H1 (cell line): Measurements from ENCODE around the gene DHH. TPM values are rescaled to one million over a fixed set of nuclear protein-coding genes. Genes with fewer than 3 reads are reported as not detected.
A peak's percentile ranks its signal among the peaks of the same experiment; 100 is the strongest.

Source experiments
- CHD2 ChIP-seq: IDR thresholded peaks from 2 replicates; pipeline ENCODE4 v1.6.1; 2012; ENCODE audit warnings: low read length, improper control_type of control experiment
- CTBP2 ChIP-seq: IDR thresholded peaks from 2 replicates; pipeline ENCODE4 v1.7.0; 2011; ENCODE audit warnings: borderline replicate concordance, mild to moderate bottlenecking, moderate library complexity, mixed read lengths, low read length; ENCODE audit not compliant: insufficient read depth, insufficient read length
- EGR1 ChIP-seq: IDR thresholded peaks from 2 replicates; pipeline ENCODE4 v1.6.1; 2011; ENCODE audit warnings: low read depth, low read length, borderline replicate concordance
- EP300 ChIP-seq, 2 experiments: IDR thresholded peaks; 1 replicate in 1 of 2; 2 replicates in 1 of 2; pipeline ENCODE4 v1.6.1; 2011 to 2012; ENCODE audit warnings: low read depth in 2 of 2, low read length in 2 of 2, mild to moderate bottlenecking in 2 of 2, borderline replicate concordance in 1 of 2, inconsistent platforms in 1 of 2, moderate library complexity in 1 of 2
- EZH2 ChIP-seq: fragments of 200-600 bp; sonication (generic); IDR thresholded peaks from 2 replicates; pipeline ENCODE4 v1.7.1; 2012; ENCODE audit warnings: low read depth, mild to moderate bottlenecking, moderate library complexity, low read length, inconsistent platforms; ENCODE audit not compliant: severe bottlenecking
- FOSL1 ChIP-seq: IDR thresholded peaks from 2 replicates; pipeline ENCODE4 v1.6.1; 2011; ENCODE audit warnings: mild to moderate bottlenecking, low read depth, low read length, moderate library complexity; ENCODE audit not compliant: insufficient read depth
- GTF2F1 ChIP-seq: IDR thresholded peaks from 2 replicates; pipeline ENCODE4 v1.6.1; 2012; ENCODE audit warnings: low read depth, low read length, improper control_type of control experiment, borderline replicate concordance
- HDAC2 ChIP-seq, 2 experiments: fragments of 300-600 bp in 1 of 2; sonication (generic) in 1 of 2; IDR thresholded peaks; 2 replicates each; pipeline ENCODE4 v1.6.1; 2011 to 2012; ENCODE audit warnings: low read depth in 2 of 2, low read length in 2 of 2, mild to moderate bottlenecking in 2 of 2, moderate library complexity in 2 of 2, borderline replicate concordance in 1 of 2, inconsistent platforms in 1 of 2
- HDAC6 ChIP-seq: IDR thresholded peaks from one replicate; pipeline ENCODE4 v1.7.1; 2012; ENCODE audit warnings: low read depth, mild to moderate bottlenecking, inconsistent platforms, low read length, moderate library complexity
- KDM1A ChIP-seq: fragments of 200-600, 300-600 bp; sonication (generic); IDR thresholded peaks from 2 replicates; pipeline ENCODE4 v1.7.1; 2016; ENCODE audit warnings: mild to moderate bottlenecking, low read length, borderline replicate concordance
- KDM4A ChIP-seq: IDR thresholded peaks from one replicate; pipeline ENCODE4 v1.7.1; 2012; ENCODE audit warnings: low read depth, mild to moderate bottlenecking, moderate library complexity, low read length, inconsistent platforms; ENCODE audit not compliant: severe bottlenecking
- KDM5A ChIP-seq: fragments of 200-600 bp; IDR thresholded peaks from 2 replicates; pipeline ENCODE4 v1.7.1; 2012; ENCODE audit warnings: mild to moderate bottlenecking, low read length, inconsistent platforms, mixed read lengths
- PHF8 ChIP-seq: fragments of 200-600 bp; sonication (generic); conservative IDR thresholded peaks from 2 replicates; pipeline ENCODE4 v1.7.1; 2012; ENCODE audit warnings: low read depth, mild to moderate bottlenecking, inconsistent platforms, low read length, moderate library complexity
- POU5F1 ChIP-seq: IDR thresholded peaks from 2 replicates; pipeline ENCODE4 v1.6.1; 2011; ENCODE audit warnings: low read depth, mild to moderate bottlenecking, low read length, moderate library complexity
- RAD21 ChIP-seq, 2 experiments: IDR thresholded peaks in 1 of 2; conservative IDR thresholded peaks in 1 of 2; 2 replicates each; pipeline ENCODE4 v1.6.1; 2011; ENCODE audit warnings: low read depth in 2 of 2, low read length in 2 of 2, improper control_type of control experiment in 1 of 2, inconsistent platforms in 1 of 2, mild to moderate bottlenecking in 1 of 2, moderate library complexity in 1 of 2
- RFX5 ChIP-seq: IDR thresholded peaks from 2 replicates; pipeline ENCODE4 v1.6.1; 2011; ENCODE audit warnings: low read depth, low read length, improper control_type of control experiment, borderline replicate concordance
- SIRT6 ChIP-seq: IDR thresholded peaks from one replicate; pipeline ENCODE4 v1.7.1; 2012; ENCODE audit warnings: low read length, inconsistent platforms
- SP2 ChIP-seq: IDR thresholded peaks from 2 replicates; pipeline ENCODE4 v1.6.1; 2012; ENCODE audit warnings: mild to moderate bottlenecking, low read length, inconsistent platforms
- TAF1 ChIP-seq: IDR thresholded peaks from 2 replicates; pipeline ENCODE4 v1.6.1; 2011; ENCODE audit warnings: mild to moderate bottlenecking, low read depth, low read length
- TAF7 ChIP-seq: optimal IDR thresholded peaks from 2 replicates; pipeline ENCODE3; 2011; ENCODE audit warnings: low read depth, mild to moderate bottlenecking, inconsistent platforms, low read length, moderate library complexity, borderline replicate concordance
- polyA plus RNA-seq, 7 experiments: library from polyadenylated mRNA; depleted of rRNA in 3 of 7; stranded (reverse) in 5 of 7; unstranded in 2 of 7; fragments of >200 nt in 5 of 7; fragments of 200-250 nt in 2 of 7; gene quantifications; 1 replicate in 5 of 7; 2 replicates in 1 of 7; 4 replicates in 1 of 7; pipeline versions ENCODE4 v1.2.1 to v1.2.3, GENCODE V29; 2011 to 2013; ENCODE audit warnings: missing spikeins in 2 of 7, mixed read lengths in 2 of 7
- total RNA-seq: library from RNA; stranded (reverse); fragmentation: NEBNext Ultra II Directional; extraction: Animal tissue kit (Norgen Biotek cat#: 25700); gene quantifications from 2 replicates; pipeline ENCODE4 v1.2.1, GENCODE V29; 2021
- TF ChIP-seq, protein P1 (sequence below): IDR thresholded peaks from 2 replicates; pipeline ENCODE4 v1.6.1; 2011; ENCODE audit warnings: low read length, improper control_type of control experiment

DHH gene
- total and polyA plus RNA-seq, 2 of the 8 experiments (the other 6 are each of a cell fraction or from before 2014, with no cell fraction given), result 0.03 to 0.11 TPM

DNA sequence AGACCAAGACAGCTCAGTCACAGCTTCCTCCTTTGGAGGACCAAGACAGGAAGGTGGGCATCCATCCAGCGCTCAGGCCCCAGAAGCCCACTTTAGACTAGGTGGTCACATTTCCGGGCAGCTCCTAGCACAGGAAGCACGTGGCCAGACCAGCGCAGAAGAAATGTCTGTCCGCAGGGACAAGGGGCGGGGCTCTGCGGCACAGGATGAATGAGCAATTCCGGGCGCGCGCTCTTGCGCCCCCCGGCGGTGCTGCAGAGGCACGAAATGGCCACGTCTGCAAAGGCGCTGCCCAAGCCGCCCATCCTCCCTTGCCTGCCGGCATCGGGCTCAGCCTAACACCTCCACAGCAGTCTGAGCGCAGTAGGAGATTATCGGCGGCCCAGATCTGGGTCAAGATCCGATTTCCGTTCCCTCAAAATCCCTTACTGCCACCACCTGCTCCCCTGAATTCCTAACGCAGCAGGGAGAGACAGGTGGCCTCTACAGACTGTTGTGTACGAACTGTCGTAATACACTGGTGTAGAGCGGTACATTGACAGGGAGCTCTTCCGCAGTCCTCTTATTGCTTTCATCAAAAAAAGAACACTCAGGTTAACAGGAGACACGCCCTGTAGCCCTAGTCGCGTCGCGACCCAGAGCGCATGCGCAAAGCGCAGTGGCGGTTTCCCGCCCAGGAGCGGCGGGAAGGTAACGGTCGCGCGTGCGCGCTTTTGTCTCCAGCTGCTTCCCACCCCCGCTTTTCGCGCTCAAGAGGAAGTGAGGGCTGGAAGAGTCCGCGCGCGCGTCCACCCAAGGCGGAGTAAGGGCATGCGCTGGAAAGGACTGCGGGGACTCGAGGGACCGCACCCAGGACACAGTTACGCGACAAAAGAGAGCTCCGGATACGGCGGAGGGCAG, 35.8 kb upstream of the DHH start (continued):
- 0 out of 2 replicates have a peak, but pooled peaks have one; percentile 29 for TF ChIP-seq GTF2F1
- no peak for TF ChIP-seq EZH2
- no peak for TF ChIP-seq HDAC6
- TF ChIP-seq CHD2, result 0 out of 2 replicates have a peak, but pooled peaks have one; percentile 22
- no peak for TF ChIP-seq KDM5A
- TF ChIP-seq PHF8, result no peak
- TF ChIP-seq SP2, result no peak
- no peak for TF ChIP-seq SIRT6
- no peak for TF ChIP-seq CTBP2
- peak; percentile 47 to 55 for TF ChIP-seq RAD21 (IDR thresholded peaks at IDR 0.05 in 1 of 2, conservative IDR thresholded peaks at IDR 0.05 in 1 of 2; ENCODE audit: low read depth in 2 of 2, low read length in 2 of 2)
- TF ChIP-seq EGR1, result peak; percentile 67; the same call in 1 of the 2 replicates
- no peak for TF ChIP-seq KDM4A
- no peak for TF ChIP-seq KDM1A
- TF ChIP-seq TAF1, result peak; percentile 69; the same call in 1 of the 2 replicates
- TF ChIP-seq, protein P1, sequence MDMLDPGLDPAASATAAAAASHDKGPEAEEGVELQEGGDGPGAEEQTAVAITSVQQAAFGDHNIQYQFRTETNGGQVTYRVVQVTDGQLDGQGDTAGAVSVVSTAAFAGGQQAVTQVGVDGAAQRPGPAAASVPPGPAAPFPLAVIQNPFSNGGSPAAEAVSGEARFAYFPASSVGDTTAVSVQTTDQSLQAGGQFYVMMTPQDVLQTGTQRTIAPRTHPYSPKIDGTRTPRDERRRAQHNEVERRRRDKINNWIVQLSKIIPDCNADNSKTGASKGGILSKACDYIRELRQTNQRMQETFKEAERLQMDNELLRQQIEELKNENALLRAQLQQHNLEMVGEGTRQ, result peak; percentile 70
- TF ChIP-seq POU5F1, result no peak
- peak; percentile 50 for TF ChIP-seq TAF7
- TF ChIP-seq FOSL1, result no peak
- peak in 1 of 2 experiments; percentile 28; a peak in 1 of 3 replicates for TF ChIP-seq EP300 (IDR thresholded peaks at IDR 0.05; ENCODE audit: borderline replicate concordance in 1 of 2, low read depth in 2 of 2, low read length in 2 of 2)
- TF ChIP-seq RFX5, result no peak
- peak; percentile 17 to 66; a peak in 3 of 4 replicates for TF ChIP-seq HDAC2 (IDR thresholded peaks at IDR 0.05; ENCODE audit: borderline replicate concordance in 1 of 2, low read depth in 2 of 2, low read length in 2 of 2)
